Endodermal cell (in vitro differentiated cells): ENCODE measurements around the gene EZH1. TPM values are rescaled to one million over a fixed set of nuclear protein-coding genes. Genes with fewer than 3 reads are reported as not detected.
"Not testable (repeated sequence)": the region's sequence is repeated elsewhere in the genome, so short reads cannot be mapped to it uniquely, and the experiment has no call there.

Source experiments
- DNase-seq: peaks from one replicate; pipeline ENCODE4 v3.0.0-alpha.2; 2017
- H3K27ac ChIP-seq: 2 replicates; pipeline ENCODE4 v1.5.1; 2013; ENCODE audit warnings: mild to moderate bottlenecking, low read depth, low read length, moderate library complexity
- H3K27me3 ChIP-seq: 2 replicates; pipeline ENCODE4 v1.6.1; 2013; ENCODE audit warnings: mild to moderate bottlenecking, low read length, moderate library complexity; ENCODE audit not compliant: insufficient read depth, control insufficient read depth, poor library complexity, severe bottlenecking
- H3K36me3 ChIP-seq: 2 replicates; pipeline ENCODE4 v1.7.0; 2013; ENCODE audit warnings: mild to moderate bottlenecking, low read length, moderate library complexity; ENCODE audit not compliant: control insufficient read depth, insufficient read depth
- H3K4me1 ChIP-seq: one replicate; pipeline ENCODE4 v1.7.0; 2013; ENCODE audit warnings: low read length; ENCODE audit not compliant: control insufficient read depth, insufficient read depth
- H3K4me3 ChIP-seq: 2 replicates; pipeline ENCODE4 v1.5.1; 2013; ENCODE audit warnings: mild to moderate bottlenecking, low read length, moderate library complexity
- H3K9ac ChIP-seq: 2 replicates; pipeline ENCODE4 v1.6.1; 2013; ENCODE audit warnings: mild to moderate bottlenecking, low read length, moderate library complexity; ENCODE audit not compliant: poor library complexity, severe bottlenecking; ENCODE audit errors: extremely low read depth
- H3K9me3 ChIP-seq: 2 replicates; pipeline ENCODE4 v1.6.1; 2013; ENCODE audit warnings: mild to moderate bottlenecking, low read length, moderate library complexity; ENCODE audit not compliant: control insufficient read depth
- H3K27ac Mint-ChIP-seq: 2 replicates; pipeline ENCODE4 v1.8.0; 2020; ENCODE audit warnings: mixed read lengths
- H3K27me3 Mint-ChIP-seq: 2 replicates; pipeline ENCODE4 v1.8.0; 2021; ENCODE audit warnings: mild to moderate bottlenecking, mixed read lengths; ENCODE audit not compliant: insufficient read depth
- H3K36me3 Mint-ChIP-seq: 2 replicates; pipeline ENCODE4 v1.8.0; 2020; ENCODE audit warnings: low read depth, mixed read lengths
- H3K4me1 Mint-ChIP-seq: 2 replicates; pipeline ENCODE4 v1.8.0; 2020; ENCODE audit warnings: mixed read lengths
- H3K4me3 Mint-ChIP-seq: 2 replicates; pipeline ENCODE4 v1.8.0; 2020; ENCODE audit warnings: mild to moderate bottlenecking, moderate library complexity, mixed read lengths
- H3K9me3 Mint-ChIP-seq: 2 replicates; pipeline ENCODE4 v1.8.0; 2020; ENCODE audit warnings: mild to moderate bottlenecking, mixed read lengths
- CTCF ChIP-seq: fragments of 200-600 bp; sonication (generic); conservative IDR thresholded peaks from 2 replicates; pipeline ENCODE4 v1.5.0; 2021; ENCODE audit warnings: antibody characterized with exemption, mild to moderate bottlenecking
- WGBS, 2 experiments: methylation state at CpG; one replicate each; pipeline versions ENCODE4 v1.1.5 to v1.1.7; 2013; ENCODE audit warnings: missing lambda C conversion rate in 2 of 2, mixed read lengths in 1 of 2; ENCODE audit not compliant: insufficient coverage in 1 of 2, insufficient read length in 1 of 2; 5-methylcytosine and 5-hydroxymethylcytosine counted together
- total RNA-seq, 2 donors: library from RNA; stranded (reverse); fragmentation: NEBNext Ultra II Directional in 1 of 2; extraction: Animal tissue kit (Norgen Biotek cat#: 25700) in 1 of 2; gene quantifications; 2 replicates in 1 of 2; 3 replicates in 1 of 2; pipeline ENCODE4 v1.2.1, GENCODE V29; 2021

The EZH1 gene
- total RNA-seq, 2 donors from 2014 or later: 26.0 to 27.2 TPM

- WGBS, 2 experiments: 2 to 6% methylated on average over 3 to 27 of the region's 32 CpGs
- Histone ChIP-seq H3K4me1 (peaks cover 7% of the 10 kb centered on the region), H3K27me3 (peaks cover 48% of the 10 kb centered on the region), H3K9ac (peak overlapping the region; percentile 59), H3K4me3 (peak overlapping the region; percentile 86), H3K9me3 (no peaks in the 10 kb centered on the region), H3K27ac (peak overlapping the region; percentile 75), H3K36me3 (no peaks in the 10 kb centered on the region)
- Mint-ChIP-seq H3K4me3 (peak overlapping the region; percentile 78), H3K9me3 (peaks cover 4% of the 10 kb centered on the region), H3K4me1 (peaks cover 13% of the 10 kb centered on the region), H3K36me3 (no peaks in the 10 kb centered on the region), H3K27ac (peak overlapping the region; percentile 95), H3K27me3 (peaks cover 29% of the 10 kb centered on the region)
- no peak for DNase-seq
- peak; percentile 34 for TF ChIP-seq CTCF
Observed at GRCh38 chr17:42744283-42744805, 496 bp downstream of the EZH1 start.

- Mint-ChIP-seq H3K9me3 (peaks cover 4% of the 10 kb centered on the region), H3K4me3 (peak overlapping the region; percentile 78), H3K27me3 (peaks cover 29% of the 10 kb centered on the region), H3K27ac (peak overlapping the region; percentile 95), H3K4me1 (peaks cover 9% of the 10 kb centered on the region), H3K36me3 (no peaks in the 10 kb centered on the region)
- Histone ChIP-seq H3K36me3 (no peaks in the 10 kb centered on the region), H3K9ac (peak overlapping the region; percentile 59), H3K27me3 (peaks cover 48% of the 10 kb centered on the region), H3K4me3 (peak overlapping the region; percentile 86), H3K4me1 (peaks cover 3% of the 10 kb centered on the region), H3K9me3 (no peaks in the 10 kb centered on the region), H3K27ac (no peak overlapping the region)
- DNase-seq: no peak
- TF ChIP-seq CTCF: peak; percentile 46
- WGBS, 2 experiments: 55 to 62% methylated on average over 8 to 10 of the region's 10 CpGs
Observed at GRCh38 chr17:42743595-42744282, 1.1 kb downstream of the EZH1 start.

- H3K4me1 ChIP-seq, H3K4me3 ChIP-seq, H3K27ac ChIP-seq, H3K36me3 ChIP-seq, H3K4me3 Mint-ChIP-seq, H3K9me3 Mint-ChIP-seq, H3K4me1 Mint-ChIP-seq, DNase-seq, H3K9me3 ChIP-seq, H3K9ac ChIP-seq, H3K27ac Mint-ChIP-seq, H3K36me3 Mint-ChIP-seq: not testable (repeated sequence)
- WGBS, 2 experiments: 87 to 97% methylated on average over 4 to 11 of the region's 11 CpGs
- H3K27me3 Mint-ChIP-seq: peaks cover 29% of the 10 kb centered on the region
- peaks cover 48% of the 10 kb centered on the region for H3K27me3 ChIP-seq
Observed at GRCh38 chr17:42742916-42743315, 1.9 kb downstream of the EZH1 start.
